ENCODE measurements around the gene MISP. TPM values are rescaled to one million over a fixed set of nuclear protein-coding genes. Genes with fewer than 3 reads are reported as not detected.
"Not testable (repeated sequence)": the region's sequence is repeated elsewhere in the genome, so short reads cannot be mapped to it uniquely, and the experiment has no call there.

MISP gene
- total RNA-seq = 0.67 TPM
- long read RNA-seq = 0 reads

GRCh38 chr19:750640-751423 lies at the start of gene MISP:
Gene MISP, plus strand, starts transcription at chr19:751112. Its CDS starts 5,835 bp downstream, at chr19:756947.
- DNase-seq (ENCODE audit: low spot score) = no peak

GRCh38 chr19:702847-703246 lies 48.1 kb upstream of the MISP start:
- DNase-seq (ENCODE audit: low spot score) = not testable (repeated sequence)

DNA sequence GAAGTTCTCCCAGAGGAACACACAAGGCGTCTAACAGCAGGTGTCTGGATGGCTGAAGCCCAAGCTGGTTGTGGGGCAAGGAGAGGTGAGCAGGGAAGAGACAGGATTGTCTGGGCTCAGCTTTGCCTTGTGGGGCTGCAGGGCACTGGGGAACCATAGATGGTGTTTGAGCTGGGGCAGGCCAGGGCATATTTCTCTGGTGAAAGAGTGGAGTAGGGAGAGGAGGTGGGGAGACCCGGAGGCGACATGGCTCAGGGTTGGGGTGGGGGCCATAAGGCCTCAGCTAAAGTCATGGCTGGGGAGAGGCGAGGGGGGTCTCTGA lies 47.6 kb upstream of the MISP start:
- no peak for DNase-seq (ENCODE audit: low spot score)

DNA sequence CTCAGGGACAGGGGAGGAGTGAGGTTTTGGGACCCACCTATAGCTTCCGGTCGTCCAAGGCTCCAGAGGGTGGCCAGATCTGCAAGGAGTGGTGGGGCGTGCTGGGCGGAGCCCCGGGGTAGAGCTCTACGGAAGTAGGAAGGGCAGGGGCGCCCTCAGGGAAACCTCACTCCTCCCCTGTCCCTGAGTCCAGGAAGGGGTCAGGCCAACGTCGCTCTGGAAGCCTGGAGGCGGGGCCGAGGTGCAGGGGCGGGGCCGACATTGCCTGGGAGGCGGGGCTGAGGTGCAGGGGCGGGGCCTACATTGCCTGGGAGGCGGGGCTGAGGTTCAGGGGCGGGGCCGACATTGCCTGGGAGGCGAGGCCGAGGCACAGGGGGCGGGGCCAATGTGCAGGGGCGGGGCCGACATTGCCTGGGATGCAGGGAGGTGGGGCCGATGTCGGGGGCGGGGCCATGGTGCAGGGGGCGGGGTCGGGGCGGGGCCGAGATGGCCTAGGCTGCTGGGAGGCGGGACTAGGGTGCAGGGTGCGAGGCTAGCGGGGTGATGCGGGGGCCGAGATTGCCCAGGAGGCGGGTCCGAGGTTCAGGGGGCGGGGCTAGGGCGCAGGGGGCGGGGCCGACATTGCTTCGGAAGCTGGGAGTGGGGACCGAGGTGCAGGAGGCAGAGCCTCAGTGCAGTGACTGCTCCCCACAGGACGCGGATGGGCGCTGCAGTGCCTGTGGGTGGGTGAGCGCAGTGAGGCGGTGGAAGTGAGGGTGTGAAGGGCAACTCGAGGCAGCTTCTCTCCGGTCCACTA lies 47.1 kb upstream of the MISP start:
- DNase-seq (ENCODE audit: low spot score) = peak; percentile 94

GRCh38 chr19:704447-704741 lies 46.5 kb upstream of the MISP start:
- no peak for DNase-seq (ENCODE audit: low spot score)

DNA sequence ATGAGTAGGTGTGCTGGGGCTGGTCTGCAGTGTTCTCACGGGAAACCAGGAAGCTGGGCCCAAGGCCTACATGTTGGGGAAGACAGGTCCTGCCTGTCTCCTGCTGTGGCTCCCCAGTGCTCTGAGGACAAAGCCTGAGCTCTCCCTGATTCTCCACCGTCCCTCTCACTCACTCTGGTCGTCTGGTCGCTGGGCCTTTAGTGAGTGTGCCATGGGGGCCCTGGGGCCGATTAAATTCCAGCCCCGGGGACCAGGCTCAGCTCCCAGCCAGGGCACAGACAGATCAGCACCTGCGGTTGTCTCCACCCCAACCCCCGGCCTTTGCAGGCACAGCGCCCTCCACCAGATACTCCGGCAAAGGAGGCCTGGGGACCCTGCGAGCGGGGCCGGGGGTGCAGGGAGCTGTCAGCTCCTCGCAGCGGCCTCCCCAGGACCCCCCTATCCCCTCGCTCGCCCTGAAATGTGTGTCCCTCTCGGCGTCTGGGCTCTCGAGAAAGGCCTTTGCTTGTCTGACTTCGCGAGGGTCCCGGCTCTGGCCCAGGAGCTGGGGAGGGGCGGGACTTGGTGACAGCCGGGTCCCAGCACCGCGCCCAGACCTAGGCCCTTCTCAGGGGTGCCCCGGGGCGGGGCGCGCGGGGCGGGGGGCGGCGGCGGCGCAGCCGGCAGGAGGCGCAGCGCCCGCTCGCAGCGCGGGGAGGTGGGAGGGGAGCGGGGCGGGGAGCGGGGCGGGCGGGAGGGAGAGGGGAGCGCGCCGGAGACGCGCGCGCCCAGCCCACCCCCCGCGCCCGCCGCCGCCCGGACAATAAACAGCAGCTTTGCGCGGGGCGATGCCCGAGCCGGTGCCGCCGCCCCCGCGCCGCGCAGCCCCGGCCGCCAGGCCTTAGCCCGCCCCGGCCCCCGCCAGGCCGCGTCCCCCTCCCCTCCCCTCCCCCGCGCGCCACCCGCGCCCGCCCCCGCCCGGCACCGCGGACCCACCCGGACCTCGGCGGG lies 42.5 kb upstream of the MISP start, which contains the start of gene PALM:
Gene PALM (plus strand): TSS at position 782 of the 990 bp plus-strand sequence. CDS start 212 bp downstream, outside the sequence.
- no peak for DNase-seq (ENCODE audit: low spot score)

DNA sequence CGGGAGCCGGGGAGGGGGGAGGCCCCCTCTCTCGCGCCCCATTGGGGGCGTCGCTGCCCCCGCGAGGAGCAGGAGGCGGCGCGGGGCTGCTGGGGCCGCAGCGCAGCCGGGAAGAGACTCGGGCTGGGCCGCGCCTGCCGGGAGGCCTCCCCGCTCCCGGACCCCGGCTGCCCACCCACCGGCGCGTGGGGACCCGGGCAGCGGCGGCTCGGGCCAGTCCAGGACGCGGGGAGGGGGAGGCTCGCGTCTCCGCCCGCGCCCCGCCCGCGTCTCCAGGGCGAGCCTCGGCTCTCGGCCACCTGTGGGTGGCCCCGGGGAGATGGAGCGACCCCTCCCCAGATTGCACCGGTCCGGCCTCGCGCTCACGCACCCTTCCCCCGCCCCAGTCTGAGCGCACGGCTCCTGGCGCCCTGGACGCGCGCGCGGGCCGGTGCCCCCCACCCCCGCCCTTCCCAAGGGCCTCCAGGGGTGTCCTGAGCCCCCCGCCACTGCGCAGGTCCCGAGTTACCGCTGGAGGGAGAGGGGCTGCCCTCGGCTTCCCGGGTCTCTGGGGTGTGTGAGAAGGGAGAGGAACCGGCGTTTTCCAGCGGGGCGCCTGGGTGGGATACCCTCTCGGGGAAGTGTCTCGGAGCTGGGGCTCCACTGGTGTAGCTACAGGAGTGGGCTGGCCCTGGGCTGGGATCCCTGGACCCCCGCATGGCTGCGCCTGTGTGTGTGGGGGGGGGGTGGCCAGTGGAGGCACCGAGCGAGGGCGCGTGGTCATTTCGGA lies 41.5 kb upstream of the MISP start:
- DNase-seq (ENCODE audit: low spot score) = no peak

GRCh38 chr19:709965-710571 lies 40.8 kb upstream of the MISP start:
- DNase-seq (ENCODE audit: low spot score) = no peak

GRCh38 chr19:710767-711166 lies 40.1 kb upstream of the MISP start:
- no peak for DNase-seq (ENCODE audit: low spot score)

DNA sequence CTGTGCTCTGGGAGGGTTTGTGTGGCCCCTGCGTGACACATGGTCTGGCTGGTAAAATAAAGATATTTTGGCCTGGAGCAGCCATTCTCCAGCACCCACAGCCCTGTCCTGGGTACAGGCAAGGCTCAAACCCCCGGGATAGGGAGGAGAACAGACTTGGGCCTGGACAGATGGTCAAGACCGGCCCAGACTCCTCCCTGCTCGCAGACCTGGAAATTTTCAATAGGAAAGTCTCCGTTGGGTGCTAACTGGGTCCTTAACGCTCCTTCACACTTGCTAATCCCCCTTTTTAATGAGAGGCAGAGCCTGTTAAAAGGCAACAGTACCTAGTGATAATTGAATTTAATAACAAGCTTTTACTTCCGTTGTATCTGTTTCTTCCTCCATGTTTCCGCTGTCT lies 39.7 kb upstream of the MISP start:
- no peak for DNase-seq (ENCODE audit: low spot score)

DNA sequence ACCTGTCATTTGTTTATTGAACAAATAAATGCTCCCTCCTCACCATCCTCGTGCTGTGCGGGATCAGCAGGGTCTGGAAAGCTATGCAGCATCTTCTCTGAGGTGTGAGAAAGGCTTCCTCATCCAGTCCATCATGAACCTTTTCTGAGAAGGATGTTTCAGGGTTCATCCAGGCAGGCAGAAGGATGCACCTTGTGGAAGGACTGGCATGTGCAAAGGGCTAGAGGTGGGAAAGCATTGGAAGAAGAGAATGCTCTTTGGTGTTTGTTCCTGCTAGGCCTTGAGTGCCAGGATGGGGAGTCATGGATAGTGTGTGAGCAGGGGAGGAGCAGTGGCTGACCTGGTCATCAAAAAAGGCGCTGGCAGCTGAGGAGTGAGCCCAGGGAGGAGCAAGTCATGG lies 35.6 kb upstream of the MISP start:
- DNase-seq (ENCODE audit: low spot score) = no peak

DNA sequence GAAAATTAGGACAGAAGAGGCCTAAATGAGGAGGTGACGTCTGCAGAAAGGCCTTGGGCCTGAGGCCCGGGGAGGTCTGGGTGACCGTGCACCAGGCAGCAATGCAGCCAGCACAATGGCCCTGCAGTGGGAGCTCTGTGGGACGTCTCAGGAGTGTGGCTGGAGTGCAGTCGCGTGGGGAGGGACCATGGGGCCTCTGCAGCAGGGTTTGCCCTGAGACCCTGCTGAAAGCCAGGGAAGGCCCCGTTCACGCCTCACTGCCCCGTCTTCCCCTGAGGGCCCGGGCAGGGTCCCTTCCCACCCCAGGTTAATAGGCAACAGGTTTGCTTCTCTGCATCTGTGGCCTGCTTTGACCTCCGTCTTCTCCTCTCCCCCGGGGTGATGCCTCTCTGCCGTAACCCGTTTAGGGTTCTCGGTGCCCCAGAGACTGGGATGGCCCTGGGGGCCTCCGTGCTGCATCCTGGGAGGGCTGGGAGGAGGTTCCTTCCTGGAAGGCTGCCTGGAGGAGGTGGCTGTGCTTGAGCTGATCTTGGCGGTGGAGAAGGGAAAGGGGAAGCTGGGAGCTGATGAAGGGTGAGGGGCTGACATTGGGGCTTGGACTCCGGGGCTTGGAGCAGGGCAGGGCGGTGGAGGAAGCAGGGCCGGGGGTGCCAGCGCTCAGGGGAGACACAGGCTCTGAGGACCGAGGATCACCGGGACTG lies 32.5 kb upstream of the MISP start:
- DNase-seq (ENCODE audit: low spot score) = no peak

DNA sequence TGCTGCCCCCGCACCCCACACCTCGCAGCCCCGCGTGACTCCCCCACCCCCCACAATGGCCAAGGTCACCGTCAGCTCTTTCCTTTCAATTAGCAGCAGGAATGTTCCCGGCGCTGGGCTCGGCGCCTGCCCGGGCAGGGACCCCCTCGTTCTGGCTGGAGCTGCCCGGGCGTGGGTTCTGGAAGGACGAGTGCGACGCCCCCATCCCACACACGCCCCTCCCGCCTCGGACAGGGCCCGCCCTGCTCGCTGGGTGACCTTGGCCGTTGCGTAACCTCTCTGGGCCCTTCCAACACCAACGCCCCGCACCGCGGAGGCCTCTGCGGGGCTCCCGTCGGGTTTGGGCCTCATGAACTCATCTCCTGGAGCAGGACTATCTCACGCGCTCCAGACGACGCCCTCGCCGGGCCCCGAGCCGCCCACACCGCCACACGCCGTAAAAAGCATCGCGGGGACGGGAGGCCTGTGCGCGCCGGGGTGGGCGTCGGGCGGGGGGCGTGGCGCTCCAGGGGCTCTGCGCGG lies 31.9 kb upstream of the MISP start:
- DNase-seq (ENCODE audit: low spot score) = no peak

DNA sequence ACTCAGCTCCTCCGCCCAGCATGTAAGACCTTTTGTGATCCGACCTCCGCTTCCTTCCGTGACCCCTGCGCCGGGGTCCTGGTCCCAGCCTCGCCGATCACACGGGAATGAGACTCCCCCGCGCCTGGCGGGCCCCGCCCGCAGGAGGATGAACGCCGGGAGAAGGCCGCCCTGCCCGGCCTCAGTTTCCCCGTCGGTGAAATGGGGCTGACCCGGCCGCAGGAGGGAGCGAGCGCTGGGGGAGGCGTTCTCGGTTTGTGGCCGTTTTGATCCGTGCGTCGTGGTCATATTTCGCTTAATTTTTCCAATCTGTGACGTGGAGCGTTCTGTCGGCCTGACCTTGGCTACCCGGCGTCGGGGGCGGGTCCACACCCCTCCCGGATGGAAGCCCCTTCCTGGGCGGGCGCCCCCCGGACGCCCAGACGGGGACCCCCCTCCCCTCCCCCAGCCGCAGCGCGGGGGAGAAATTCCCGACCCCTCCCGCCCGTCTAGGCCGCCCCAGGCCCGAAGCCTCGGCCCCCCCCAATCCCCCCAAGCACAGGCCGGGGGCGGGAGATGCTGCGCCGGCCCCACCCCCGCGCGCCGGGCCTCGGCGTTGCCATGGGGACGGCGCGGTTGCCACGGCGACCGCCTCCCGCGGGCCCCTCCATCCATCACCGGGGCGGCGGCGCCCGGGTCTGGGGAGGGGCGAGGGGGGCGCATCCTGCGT lies 31.1 kb upstream of the MISP start:
- DNase-seq (ENCODE audit: low spot score) = no peak

DNA sequence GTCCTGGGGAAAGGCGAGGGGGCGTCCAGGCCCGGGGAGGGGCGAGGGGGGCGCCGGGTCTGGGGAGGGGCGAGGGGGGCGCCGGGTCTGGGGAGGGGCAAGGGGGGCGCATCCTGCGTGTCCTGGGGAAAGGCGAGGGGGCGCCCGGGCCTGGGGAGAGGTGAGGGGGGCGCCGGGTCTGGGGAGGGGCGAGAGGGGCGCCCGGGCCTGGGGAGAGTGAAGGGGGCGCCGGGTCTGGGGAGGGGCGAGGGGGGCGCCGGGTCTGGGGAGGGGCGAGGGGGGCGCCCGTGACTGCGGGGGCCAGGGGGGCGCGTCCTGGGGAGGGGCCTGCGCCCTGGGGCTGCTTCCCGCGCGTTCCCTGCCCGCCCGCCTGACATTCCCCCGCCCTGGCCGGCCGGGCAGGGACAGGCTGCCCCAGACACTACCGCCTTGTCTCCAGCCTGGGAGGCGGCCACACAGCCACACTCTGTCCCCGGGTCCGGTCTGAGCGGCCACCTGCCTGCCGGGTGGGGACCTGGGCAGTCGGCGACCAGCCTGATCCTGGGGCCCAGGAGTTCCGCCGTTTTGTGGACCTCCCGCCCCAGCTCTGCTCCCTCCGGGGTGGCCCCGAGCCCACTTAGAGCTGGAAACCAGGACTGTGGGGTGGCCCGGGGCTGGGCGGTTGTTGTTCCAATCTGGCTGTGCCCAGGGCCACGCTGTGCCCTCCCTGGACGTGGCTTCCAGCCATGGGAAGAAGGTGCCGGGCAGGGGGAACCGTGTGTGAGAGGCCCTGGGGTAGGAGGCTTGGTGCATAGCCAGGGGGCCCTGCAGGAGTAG lies 30.4 kb upstream of the MISP start:
- DNase-seq (ENCODE audit: low spot score) = no peak

- no peak for DNase-seq (ENCODE audit: low spot score)
These were observed 28.3 kb upstream of the MISP start for GRCh38 chr19:722553-723101.

- DNase-seq (ENCODE audit: low spot score) = no peak
These were observed 27.7 kb upstream of the MISP start for GRCh38 chr19:723247-723646.

DNA sequence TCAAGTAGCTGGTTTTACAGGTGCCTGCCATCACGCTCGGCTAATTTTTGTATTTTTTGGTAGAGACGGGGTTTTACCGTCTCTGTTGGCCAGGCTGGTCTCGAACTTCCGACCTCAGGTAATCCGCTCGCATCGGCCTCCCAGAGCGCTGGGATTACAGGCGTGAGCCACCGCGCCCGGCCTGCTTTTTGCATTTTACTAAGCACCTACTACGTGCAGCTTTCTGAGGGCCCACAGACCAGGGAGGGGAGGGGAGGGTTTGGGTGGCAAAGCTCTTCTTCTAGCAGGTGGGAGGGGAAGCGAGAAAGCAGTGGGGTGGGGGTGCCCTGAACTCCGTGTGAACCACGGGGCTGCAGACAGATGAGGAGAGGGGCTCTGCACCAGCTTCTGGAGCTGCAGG lies 27.2 kb upstream of the MISP start:
- DNase-seq (ENCODE audit: low spot score) = no peak
